Stimulated activated CD4-positive, alpha-beta T cell treated with anti-CD3 and anti-CD28 coated beads, Interleukin-1b, Interleukin-23, amount 100 ng/mL, for 48 hours (primary cell): Measurements from ENCODE around the gene THADA.

Experiments used
- DNase-seq: peaks from one replicate; pipeline ENCODE4 v3.0.0-alpha.2; 2020

Gene THADA

DNA sequence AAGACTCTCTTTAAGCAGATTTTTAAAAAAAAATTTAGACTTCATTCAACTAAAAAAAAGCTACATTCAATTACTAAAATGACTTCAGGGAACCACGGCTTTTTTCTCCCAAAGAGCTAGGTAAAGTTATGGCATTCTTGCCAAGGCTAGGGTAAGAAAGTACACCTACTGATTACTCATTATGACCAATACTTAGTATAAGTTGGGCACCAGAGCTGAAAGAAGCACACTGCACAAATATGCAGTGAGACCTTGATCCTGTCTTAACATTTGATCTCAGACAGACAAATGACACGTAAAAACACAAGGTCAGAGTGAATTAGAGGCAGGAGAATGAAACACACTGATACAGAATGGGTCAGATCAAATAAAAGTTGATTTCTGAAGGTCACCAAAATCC is 88.7 kb downstream of the THADA start:
- no peak for DNase-seq

GRCh38 chr2:43495727-43496126 is 100.1 kb downstream of the THADA start:
- DNase-seq = no peak

DNA sequence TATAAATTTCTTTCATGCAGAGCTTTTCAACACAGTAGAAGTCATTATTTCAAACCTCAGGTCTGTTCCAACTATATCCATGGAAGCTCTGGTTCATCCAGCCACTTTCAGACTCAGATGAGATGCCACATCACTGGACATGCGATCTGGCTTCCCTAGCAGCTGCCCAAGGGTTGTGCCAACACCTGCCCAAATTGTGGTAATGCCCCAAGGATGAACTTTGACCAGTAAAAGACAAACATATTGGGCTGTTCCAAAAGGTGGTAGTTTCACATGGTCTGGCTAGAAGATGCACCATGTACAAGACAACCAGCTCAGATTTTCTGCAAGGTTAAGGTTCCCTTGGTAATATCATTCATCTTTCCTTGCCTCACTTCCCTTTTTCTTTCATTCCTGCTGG is 101.9 kb downstream of the THADA start:
- DNase-seq = no peak

- no peak for DNase-seq
Measured at GRCh38 chr2:43491065-43491639, 104.7 kb downstream of the THADA start.

GRCh38 chr2:43490252-43490786 is 105.5 kb downstream of the THADA start:
- DNase-seq = no peak

GRCh38 chr2:43488737-43489136 is 107.1 kb downstream of the THADA start:
- DNase-seq = no peak

DNA sequence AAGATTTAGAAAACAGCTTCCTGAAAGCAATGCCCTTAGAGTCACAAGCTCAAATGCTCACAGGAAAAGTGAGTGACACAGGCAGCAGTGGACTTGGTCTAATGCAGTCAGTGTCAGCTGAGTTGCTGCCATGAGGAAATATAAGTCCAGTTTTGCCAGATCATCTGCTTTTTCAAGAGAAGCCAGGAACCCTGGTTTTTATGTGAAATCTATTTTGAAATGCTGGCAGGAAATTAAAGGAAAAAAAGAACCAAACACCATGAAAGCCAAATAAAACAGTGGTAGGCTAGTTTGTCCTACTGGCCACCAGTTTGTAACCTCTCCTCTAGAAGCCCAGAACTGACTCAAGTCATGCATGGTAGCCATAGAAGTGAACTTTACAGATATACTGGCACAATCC is 109.2 kb downstream of the THADA start:
- DNase-seq = no peak

GRCh38 chr2:43484323-43484930 is 111.4 kb downstream of the THADA start:
- DNase-seq = no peak

DNA sequence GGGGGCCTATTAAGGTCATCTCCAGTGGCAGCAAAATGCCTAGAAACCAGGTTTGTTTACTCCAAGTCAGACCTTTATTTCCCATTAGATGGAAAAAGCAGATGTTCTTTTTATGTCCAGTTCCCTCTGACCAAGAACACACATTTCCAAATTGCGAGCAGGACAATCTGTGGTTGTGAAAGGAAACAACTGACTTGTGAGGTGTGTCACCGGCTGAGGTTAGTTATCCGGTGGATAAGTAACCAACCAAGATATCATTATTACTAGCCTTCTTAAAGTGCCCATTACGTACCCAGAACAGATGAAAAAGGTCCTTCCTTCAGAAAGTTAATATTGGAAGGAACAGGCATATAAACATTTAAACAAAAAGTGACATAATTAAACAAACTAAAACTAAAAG is 112.9 kb downstream of the THADA start:
- no peak for DNase-seq

DNA sequence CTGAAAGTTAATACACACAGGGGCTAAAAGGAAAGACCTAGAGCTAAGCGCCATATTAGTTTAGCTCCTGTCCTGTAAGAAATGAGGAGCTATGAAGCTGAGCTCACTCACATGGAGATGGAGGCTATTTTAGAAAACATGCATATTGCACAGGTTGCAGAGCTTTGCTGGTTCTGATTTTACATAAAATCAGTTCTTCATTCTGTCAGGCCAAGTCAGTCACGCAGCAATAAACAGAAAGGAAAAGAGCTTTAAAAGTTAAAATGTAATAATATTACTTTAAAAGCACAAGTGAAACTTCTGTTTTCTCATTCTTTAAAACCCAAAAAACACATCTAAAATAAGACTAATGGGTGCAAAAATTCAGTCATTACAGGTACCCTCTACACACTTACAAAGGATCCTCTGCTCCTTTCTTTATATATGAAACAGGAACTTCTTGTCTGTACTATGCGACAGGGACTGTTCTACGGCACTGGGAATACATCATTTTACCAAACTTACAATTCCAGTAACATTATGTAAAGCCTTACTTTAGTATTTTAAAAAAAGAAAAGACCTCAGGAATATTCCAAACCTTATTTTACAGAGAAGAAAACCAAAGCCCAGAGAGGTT is 113.8 kb downstream of the THADA start:
- DNase-seq = no peak

DNA sequence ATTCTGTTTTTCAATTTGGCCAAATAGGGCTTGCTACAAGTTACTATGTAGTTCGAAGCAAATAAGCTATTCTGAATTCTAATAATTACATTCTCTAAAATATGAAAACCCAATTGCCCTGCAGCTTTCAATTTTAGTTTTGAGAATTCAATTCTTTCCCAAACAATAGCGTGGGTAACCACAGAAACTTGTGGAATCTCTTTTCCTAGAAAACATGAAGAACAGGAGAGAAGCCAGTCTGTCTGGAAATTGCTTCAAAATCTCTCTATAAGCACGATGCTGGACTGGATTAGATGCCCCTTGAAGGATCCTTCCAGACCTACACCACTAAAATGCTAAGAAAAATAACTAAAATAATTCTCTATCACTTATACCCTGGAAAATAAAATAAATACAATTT is 115.0 kb downstream of the THADA start:
- DNase-seq = no peak

GRCh38 chr2:43478412-43479086 is 117.3 kb downstream of the THADA start:
- DNase-seq = no peak

DNA sequence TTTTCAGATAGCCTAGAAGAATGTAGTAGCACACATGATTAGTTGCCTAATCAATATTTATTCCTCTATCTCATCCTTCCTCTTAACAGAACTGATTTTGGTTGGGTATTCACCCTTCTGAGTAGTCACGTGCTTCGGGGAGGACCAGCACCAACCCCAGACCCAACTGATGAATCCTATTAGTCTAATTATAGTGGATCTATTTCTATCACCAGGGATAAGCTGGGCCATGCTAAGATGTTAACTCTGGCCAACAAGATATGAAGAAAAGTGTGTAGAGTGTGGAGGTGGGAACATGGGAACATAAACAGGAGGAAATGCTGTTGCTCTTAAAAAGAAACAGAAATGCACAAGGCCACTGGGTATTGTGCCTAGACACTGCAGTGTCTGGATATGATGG is 119.9 kb downstream of the THADA start:
- DNase-seq = no peak

- DNase-seq = no peak
Measured at GRCh38 chr2:43475137-43475846, 120.5 kb downstream of the THADA start.

DNA sequence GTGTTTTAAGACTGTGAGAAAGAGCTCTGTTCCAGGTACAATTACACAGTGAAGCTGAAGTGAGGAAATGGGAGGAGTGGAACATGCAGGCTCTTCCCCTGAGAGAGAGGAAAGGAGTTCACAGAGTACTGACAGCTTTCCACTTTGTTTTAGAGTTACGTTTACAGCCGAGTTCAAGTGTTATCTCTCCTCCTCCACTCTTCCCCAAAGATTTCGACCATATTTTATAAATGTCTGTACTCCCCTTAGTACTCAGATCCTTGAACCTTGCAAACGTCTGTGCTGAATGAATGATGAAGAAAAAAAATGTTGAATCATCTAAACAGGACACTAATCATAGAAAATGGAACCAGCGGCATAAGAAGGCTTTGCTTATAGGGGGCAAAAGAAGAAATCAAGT is 121.6 kb downstream of the THADA start:
- DNase-seq = no peak

DNA sequence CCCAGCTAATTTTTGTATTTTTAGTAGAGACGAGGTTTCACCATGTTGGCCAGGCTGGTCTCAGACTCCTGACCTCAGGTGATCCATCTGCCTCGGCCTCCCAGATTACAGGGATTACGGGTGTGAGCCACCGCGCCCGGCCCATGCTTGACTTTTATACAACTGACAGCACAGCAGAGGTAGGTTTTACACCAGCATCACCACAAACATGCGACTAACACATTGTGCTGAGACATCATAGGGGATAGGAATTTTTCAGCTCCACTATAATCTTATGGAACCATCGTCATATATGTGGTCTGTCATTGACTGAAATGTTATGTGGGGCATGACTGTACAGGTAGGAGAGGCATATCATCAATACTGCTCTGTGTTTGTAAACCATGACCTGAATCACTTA is 122.1 kb downstream of the THADA start:
- DNase-seq = no peak

DNA sequence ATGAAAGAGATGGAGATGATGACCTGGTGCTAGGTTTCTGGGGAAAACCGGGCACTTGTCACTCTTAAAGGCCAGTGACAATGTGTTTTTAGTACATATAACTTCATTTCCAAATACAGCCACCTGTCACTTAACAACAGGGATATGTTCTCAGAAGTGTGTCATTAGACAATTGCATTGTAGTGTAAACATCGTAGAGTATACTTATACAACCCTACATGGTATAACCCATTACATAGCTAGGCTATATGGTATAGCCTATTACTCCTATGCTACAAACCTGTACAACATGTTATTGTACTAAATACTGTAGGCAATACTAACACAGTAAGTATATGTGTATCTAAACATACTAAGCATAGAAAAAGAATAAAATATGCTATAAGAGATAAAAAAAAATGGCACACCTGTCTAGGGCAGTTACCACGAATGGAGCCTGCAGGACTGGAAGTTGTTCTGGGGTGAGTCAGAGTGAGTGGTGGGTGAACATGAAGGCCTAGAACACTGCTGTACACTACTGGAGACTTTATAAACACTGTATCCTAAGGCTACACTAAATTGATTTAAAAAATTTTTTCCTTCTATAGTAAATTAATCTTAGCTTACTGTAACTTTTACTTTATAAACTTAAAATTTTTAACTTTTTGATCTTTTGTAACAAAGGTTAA is 123.2 kb downstream of the THADA start:
- no peak for DNase-seq

GRCh38 chr2:43469713-43470112 is 126.1 kb downstream of the THADA start:
- no peak for DNase-seq

DNA sequence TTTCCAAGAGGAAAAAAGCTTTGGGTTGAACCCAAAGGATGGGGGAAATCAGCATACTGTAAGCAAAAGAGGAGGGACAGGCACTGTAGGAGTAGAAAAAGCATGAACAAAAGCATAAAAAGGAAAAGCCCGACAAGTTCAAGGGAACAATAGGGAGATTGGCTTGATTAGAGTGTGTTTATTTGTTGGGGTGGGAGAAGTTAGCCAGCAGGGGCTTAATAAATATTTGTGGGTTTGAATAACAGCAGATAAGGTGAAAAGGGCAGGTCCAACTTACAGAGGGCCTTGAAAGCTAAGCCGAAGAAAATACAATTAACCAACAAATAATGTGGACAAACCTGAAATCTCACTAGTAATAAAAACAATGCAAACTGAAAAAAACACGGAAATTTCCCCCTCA is 126.7 kb downstream of the THADA start:
- DNase-seq = no peak

DNA sequence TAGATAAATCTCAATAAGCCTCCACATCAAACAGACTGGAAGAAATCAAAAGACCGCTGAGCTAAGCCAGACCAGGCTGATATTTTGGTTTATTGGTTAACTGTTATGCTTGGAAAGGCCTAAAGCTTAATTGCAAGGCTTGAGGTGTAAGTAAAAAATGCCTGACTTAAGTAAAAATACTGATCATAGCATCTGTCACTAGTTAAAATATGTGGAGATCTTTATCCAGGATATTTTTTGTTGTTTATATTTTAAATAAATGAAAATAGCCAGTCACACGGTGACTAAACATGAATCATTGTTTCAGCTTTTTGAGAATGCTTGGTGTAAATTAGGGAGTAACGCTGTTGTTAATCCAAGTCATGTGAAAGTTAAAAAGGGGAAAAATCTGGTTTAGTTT is 127.9 kb downstream of the THADA start:
- DNase-seq = no peak

- DNase-seq = no peak
Measured at GRCh38 chr2:43465234-43465633, 130.6 kb downstream of the THADA start.

DNA sequence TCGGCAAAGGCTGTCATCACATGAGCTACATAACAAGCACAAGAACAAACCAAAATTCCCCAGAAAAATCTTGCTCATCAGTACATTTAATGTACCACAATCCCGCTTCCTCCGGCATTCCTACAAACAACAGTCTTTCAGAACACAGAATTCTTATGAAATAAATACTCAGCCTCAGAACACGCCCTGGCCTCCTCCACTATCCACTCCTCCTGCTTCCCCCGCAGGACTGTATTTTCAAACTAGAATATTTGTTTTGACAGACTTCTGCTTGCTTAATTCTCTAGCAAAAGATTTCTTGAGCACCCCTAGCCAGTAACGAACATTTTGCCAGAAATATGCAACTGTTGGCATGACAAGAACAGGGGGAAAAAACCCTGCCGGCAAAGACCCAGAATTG is 131.2 kb downstream of the THADA start:
- DNase-seq = no peak
